Brain microvascular endothelial cell (primary cell): ENCODE measurements around the gene PSMB7.

Source experiments
- DNase-seq: peaks from one replicate; pipeline ENCODE4 v3.0.0-alpha.2; 2020
- H3K27ac ChIP-seq: fragments of 250-450 bp; sonication (Bioruptor Pico); 2 replicates; pipeline ENCODE4 v1.5.1; 2020; ENCODE audit warnings: mild to moderate bottlenecking, moderate library complexity
- H3K27me3 ChIP-seq: fragments of 250-450 bp; sonication (Bioruptor Pico); replicated peaks from 2 replicates; pipeline ENCODE4 v1.5.1; 2020; ENCODE audit warnings: mild to moderate bottlenecking
- H3K36me3 ChIP-seq: fragments of 250-450 bp; sonication (Bioruptor Pico); replicated peaks from 2 replicates; pipeline ENCODE4 v1.5.1; 2020; ENCODE audit warnings: mild to moderate bottlenecking
- H3K4me3 ChIP-seq: 2 replicates; pipeline ENCODE4 v1.5.1; 2011; ENCODE audit warnings: low read depth, mild to moderate bottlenecking, control low read depth, low read length, moderate library complexity
- CTCF ChIP-seq: IDR thresholded peaks from 2 replicates; pipeline ENCODE4 v1.5.1; 2011; ENCODE audit warnings: low read depth, mild to moderate bottlenecking, moderate library complexity, low read length, control low read depth, inconsistent platforms; ENCODE audit errors: missing control alignments
- in situ Hi-C: cut with HindIII; loops from 2 replicates; pipeline ENCODE4 v1.10.0; 2017; ENCODE audit warnings: low sequenced_read_pairs, low pct_ligation_motif_present

Gene PSMB7

GRCh38 chr9:124384210-124384609 lies 31.0 kb downstream of the PSMB7 start:
- Histone ChIP-seq H3K36me3 (peaks cover 27% of the 10 kb centered on the region), H3K4me3 (no peak overlapping the region), H3K27ac (no peak overlapping the region), H3K27me3 (no peaks in the 10 kb centered on the region)
- DNase-seq, result no peak
- no peak for TF ChIP-seq CTCF
- in situ Hi-C loops, result no loop called here

- Histone ChIP-seq H3K4me3 (no peak overlapping the region), H3K27me3 (no peaks in the 10 kb centered on the region), H3K36me3 (peaks cover 27% of the 10 kb centered on the region), H3K27ac (no peak overlapping the region)
- DNase-seq, result peak; percentile 27
- in situ Hi-C loops, result no loop called here
- TF ChIP-seq CTCF, result no peak
Measured at GRCh38 chr9:124381170-124381945, 33.9 kb downstream of the PSMB7 start.

- no peak for TF ChIP-seq CTCF
- in situ Hi-C loops, result no loop called here
- peaks cover 13% of the 10 kb centered on the region for H3K36me3 ChIP-seq
- no peak overlapping the region for H3K27ac ChIP-seq
- DNase-seq, result no peak
- no peak overlapping the region for H3K4me3 ChIP-seq
- H3K27me3 ChIP-seq, result no peaks in the 10 kb centered on the region
Measured at GRCh38 chr9:124377551-124378406, 37.5 kb downstream of the PSMB7 start.

GRCh38 chr9:124376329-124376728 lies 38.9 kb downstream of the PSMB7 start:
- in situ Hi-C loops, result no loop called here
- Histone ChIP-seq H3K4me3 (no peak overlapping the region), H3K27me3 (no peaks in the 10 kb centered on the region), H3K27ac (no peak overlapping the region), H3K36me3 (peaks cover 13% of the 10 kb centered on the region)
- no peak for DNase-seq
- TF ChIP-seq CTCF, result no peak

- TF ChIP-seq CTCF, result no peak
- Histone ChIP-seq H3K27ac (no peak overlapping the region), H3K4me3 (no peak overlapping the region), H3K27me3 (no peaks in the 10 kb centered on the region), H3K36me3 (peaks cover 11% of the 10 kb centered on the region)
- in situ Hi-C loops, result no loop called here
- no peak for DNase-seq
Measured at GRCh38 chr9:124375726-124376125, 39.5 kb downstream of the PSMB7 start.
